HepG2 (cell line): ENCODE results near the gene RGS19. TPM values are rescaled to one million over a fixed set of nuclear protein-coding genes. Genes with fewer than 3 reads are reported as not detected.

ENCODE experiments used
- CENPT ChIP-seq: sonication (generic); formaldehyde crosslinking; IDR thresholded peaks from 2 replicates; pipeline ENCODE4 v1.8.0; 2022; ENCODE audit warnings: low read depth, mild to moderate bottlenecking, moderate library complexity, missing genetic modification reagents
- DPF2 ChIP-seq: sonication (generic); formaldehyde crosslinking; IDR thresholded peaks from 2 replicates; pipeline ENCODE4 v1.4.0; 2020; ENCODE audit warnings: mild to moderate bottlenecking, low read depth, missing genetic modification reagents, borderline replicate concordance
- ERF ChIP-seq: IDR thresholded peaks from 2 replicates; pipeline ENCODE4 v1.6.1; 2018; ENCODE audit warnings: missing biosample characterization, missing genetic modification reagents
- ESRRA ChIP-seq: sonication (generic); formaldehyde crosslinking; IDR thresholded peaks from 2 replicates; pipeline ENCODE4 v1.5.1; 2020; ENCODE audit warnings: mild to moderate bottlenecking, low read depth, missing genetic modification reagents
- FOSL2 ChIP-seq: sonication (generic); formaldehyde crosslinking; IDR thresholded peaks from 2 replicates; pipeline ENCODE4 v1.4.0; 2020; ENCODE audit warnings: missing genetic modification reagents
- GLI4 ChIP-seq: sonication (generic); formaldehyde crosslinking; IDR thresholded peaks from 2 replicates; pipeline ENCODE4 v1.5.1; 2020; ENCODE audit warnings: missing genetic modification reagents, mild to moderate bottlenecking, moderate library complexity, borderline replicate concordance
- HOXD1 ChIP-seq: sonication (generic); formaldehyde crosslinking; IDR thresholded peaks from 2 replicates; pipeline ENCODE4 v1.5.0; 2020; ENCODE audit warnings: missing genetic modification reagents
- RFX5 ChIP-seq: IDR thresholded peaks from 2 replicates; pipeline ENCODE4 v1.6.1; 2011; ENCODE audit warnings: low read depth, low read length, improper control_type of control experiment
- SAP130 ChIP-seq: IDR thresholded peaks from 2 replicates; pipeline ENCODE4 v1.6.1; 2016; ENCODE audit warnings: low read depth
- SETDB1 ChIP-seq: sonication (generic); formaldehyde crosslinking; IDR thresholded peaks from 2 replicates; pipeline ENCODE4 v1.5.1; 2020; ENCODE audit warnings: missing genetic modification reagents, mild to moderate bottlenecking, borderline replicate concordance
- ZMAT3 ChIP-seq: sonication (generic); formaldehyde crosslinking; conservative IDR thresholded peaks from 2 replicates; pipeline ENCODE4 v1.7.0; 2021; ENCODE audit warnings: missing genetic modification reagents
- ZNF326 ChIP-seq: sonication (generic); formaldehyde crosslinking; IDR thresholded peaks from 2 replicates; pipeline ENCODE4 v1.4.0; 2020; ENCODE audit warnings: missing genetic modification reagents, borderline replicate concordance
- ZNF337 ChIP-seq: sonication (generic); formaldehyde crosslinking; IDR thresholded peaks from 2 replicates; pipeline ENCODE4 v1.5.1; 2020; ENCODE audit warnings: missing genetic modification reagents, low read depth, mild to moderate bottlenecking, borderline replicate concordance
- ZNF724P ChIP-seq: sonication (generic); formaldehyde crosslinking; IDR thresholded peaks from 2 replicates; pipeline ENCODE4 v1.8.0; 2022; ENCODE audit warnings: missing genetic modification reagents, borderline replicate concordance
- ZNF768 ChIP-seq: sonication (generic); formaldehyde crosslinking; IDR thresholded peaks from 2 replicates; pipeline ENCODE4 v1.4.0; 2020; ENCODE audit warnings: missing genetic modification reagents
- polyA plus RNA-seq, 8 experiments: library from polyadenylated mRNA; depleted of rRNA in 3 of 8; stranded (reverse) in 7 of 8; unstranded in 1 of 8; fragments of >200 nt; fragmentation: Illumina TruSeq in 4 of 8; extraction: Trizol in 4 of 8; gene quantifications; 2 replicates each; pipeline versions ENCODE4 v1.2.1 to v1.2.3, GENCODE V29; 2011 to 2016; ENCODE audit warnings: low read depth in 4 of 8, missing spikeins in 1 of 8, mixed read lengths in 1 of 8; ENCODE audit not compliant: insufficient read depth in 1 of 8
- total RNA-seq, 5 experiments: library from RNA; depleted of rRNA; stranded (reverse); fragments of >200 nt; fragmentation: Illumina TruSeq; extraction: Trizol; gene quantifications; 2 replicates each; pipeline ENCODE4 v1.2.3, GENCODE V29; 2016; ENCODE audit warnings: low read depth in 1 of 5
- TF ChIP-seq, protein P1 (sequence below): sonication (generic); formaldehyde crosslinking; IDR thresholded peaks from 2 replicates; pipeline ENCODE4 v1.4.0; 2020; ENCODE audit warnings: missing genetic modification reagents
- TF ChIP-seq, protein P2 (sequence below): sonication (generic); formaldehyde crosslinking; IDR thresholded peaks from 2 replicates; pipeline ENCODE4 v1.8.0; 2022; ENCODE audit warnings: mild to moderate bottlenecking, missing genetic modification reagents, moderate library complexity
- TF ChIP-seq, protein P3 (sequence below): sonication (generic); formaldehyde crosslinking; IDR thresholded peaks from 2 replicates; pipeline ENCODE4 v1.4.0; 2020; ENCODE audit warnings: mild to moderate bottlenecking, missing genetic modification reagents
- TF ChIP-seq, protein P4 (sequence below): sonication (generic); formaldehyde crosslinking; IDR thresholded peaks from 2 replicates; pipeline ENCODE4 v1.8.0; 2022; ENCODE audit warnings: missing genetic modification reagents, mild to moderate bottlenecking, moderate library complexity, borderline replicate concordance

Gene RGS19
- total and polyA plus RNA-seq, 2 of the 13 experiments (the other 11 are each of a cell fraction or from before 2014, with no cell fraction given), result 10.7 to 11.9 TPM

DNA sequence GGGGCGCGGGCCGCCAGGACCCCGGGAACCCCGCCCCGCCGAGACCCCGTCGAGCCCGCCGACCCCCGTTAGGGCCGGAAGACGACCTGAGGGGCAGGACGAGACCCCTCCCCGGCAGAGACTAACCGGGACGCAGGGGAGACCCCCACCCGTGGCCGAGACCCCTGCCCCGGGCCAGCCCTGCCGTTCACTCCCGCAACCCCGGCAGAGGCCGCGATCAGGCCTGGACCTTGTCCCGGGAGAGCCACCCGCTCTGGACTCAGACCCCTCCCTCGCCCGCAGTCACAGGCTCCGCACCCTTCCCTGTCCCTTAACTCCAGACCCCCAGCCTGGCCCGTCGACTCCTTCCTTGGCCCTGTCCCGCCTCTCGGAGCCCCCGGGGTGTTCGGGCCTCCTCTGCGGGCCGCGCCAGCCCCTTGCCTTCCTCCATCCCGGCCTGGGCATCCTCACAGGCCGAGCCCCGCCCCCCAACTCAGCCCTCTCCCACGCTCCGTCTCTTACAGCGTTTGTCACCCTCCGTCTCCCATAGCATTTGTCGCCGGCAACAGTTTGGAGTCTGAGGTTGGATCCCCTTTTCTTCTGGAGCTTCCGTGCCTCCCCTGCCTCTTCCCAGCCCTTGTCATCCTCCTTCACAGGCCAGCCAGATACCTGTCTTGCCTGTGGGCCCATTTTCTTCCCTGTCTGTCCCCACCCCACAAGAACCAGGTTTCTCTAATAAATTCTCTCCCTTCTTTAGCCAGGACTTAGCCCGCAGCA is 15.8 kb downstream of the RGS19 start (continued):
- TF ChIP-seq ZNF768 (CRISPR knock-in tag), result peak; percentile 36; the same call in 1 of the 2 replicates
- TF ChIP-seq CENPT (CRISPR knock-in tag), result no peak
- no peak for TF ChIP-seq GLI4 (CRISPR knock-in tag)
- no peak for TF ChIP-seq ZMAT3 (CRISPR knock-in tag)
- TF ChIP-seq, protein P1, sequence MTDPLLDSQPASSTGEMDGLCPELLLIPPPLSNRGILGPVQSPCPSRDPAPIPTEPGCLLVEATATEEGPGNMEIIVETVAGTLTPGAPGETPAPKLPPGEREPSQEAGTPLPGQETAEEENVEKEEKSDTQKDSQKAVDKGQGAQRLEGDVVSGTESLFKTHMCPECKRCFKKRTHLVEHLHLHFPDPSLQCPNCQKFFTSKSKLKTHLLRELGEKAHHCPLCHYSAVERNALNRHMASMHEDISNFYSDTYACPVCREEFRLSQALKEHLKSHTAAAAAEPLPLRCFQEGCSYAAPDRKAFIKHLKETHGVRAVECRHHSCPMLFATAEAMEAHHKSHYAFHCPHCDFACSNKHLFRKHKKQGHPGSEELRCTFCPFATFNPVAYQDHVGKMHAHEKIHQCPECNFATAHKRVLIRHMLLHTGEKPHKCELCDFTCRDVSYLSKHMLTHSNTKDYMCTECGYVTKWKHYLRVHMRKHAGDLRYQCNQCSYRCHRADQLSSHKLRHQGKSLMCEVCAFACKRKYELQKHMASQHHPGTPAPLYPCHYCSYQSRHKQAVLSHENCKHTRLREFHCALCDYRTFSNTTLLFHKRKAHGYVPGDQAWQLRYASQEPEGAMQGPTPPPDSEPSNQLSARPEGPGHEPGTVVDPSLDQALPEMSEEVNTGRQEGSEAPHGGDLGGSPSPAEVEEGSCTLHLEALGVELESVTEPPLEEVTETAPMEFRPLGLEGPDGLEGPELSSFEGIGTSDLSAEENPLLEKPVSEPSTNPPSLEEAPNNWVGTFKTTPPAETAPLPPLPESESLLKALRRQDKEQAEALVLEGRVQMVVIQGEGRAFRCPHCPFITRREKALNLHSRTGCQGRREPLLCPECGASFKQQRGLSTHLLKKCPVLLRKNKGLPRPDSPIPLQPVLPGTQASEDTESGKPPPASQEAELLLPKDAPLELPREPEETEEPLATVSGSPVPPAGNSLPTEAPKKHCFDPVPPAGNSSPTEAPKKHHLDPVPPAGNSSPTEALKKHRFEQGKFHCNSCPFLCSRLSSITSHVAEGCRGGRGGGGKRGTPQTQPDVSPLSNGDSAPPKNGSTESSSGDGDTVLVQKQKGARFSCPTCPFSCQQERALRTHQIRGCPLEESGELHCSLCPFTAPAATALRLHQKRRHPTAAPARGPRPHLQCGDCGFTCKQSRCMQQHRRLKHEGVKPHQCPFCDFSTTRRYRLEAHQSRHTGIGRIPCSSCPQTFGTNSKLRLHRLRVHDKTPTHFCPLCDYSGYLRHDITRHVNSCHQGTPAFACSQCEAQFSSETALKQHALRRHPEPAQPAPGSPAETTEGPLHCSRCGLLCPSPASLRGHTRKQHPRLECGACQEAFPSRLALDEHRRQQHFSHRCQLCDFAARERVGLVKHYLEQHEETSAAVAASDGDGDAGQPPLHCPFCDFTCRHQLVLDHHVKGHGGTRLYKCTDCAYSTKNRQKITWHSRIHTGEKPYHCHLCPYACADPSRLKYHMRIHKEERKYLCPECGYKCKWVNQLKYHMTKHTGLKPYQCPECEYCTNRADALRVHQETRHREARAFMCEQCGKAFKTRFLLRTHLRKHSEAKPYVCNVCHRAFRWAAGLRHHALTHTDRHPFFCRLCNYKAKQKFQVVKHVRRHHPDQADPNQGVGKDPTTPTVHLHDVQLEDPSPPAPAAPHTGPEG (CRISPR knock-in tag), result peak; percentile 42
- TF ChIP-seq SAP130 (CRISPR knock-in tag), result peak; percentile 68
- TF ChIP-seq HOXD1 (CRISPR knock-in tag), result no peak
- TF ChIP-seq, protein P2, sequence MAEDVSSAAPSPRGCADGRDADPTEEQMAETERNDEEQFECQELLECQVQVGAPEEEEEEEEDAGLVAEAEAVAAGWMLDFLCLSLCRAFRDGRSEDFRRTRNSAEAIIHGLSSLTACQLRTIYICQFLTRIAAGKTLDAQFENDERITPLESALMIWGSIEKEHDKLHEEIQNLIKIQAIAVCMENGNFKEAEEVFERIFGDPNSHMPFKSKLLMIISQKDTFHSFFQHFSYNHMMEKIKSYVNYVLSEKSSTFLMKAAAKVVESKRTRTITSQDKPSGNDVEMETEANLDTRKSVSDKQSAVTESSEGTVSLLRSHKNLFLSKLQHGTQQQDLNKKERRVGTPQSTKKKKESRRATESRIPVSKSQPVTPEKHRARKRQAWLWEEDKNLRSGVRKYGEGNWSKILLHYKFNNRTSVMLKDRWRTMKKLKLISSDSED (CRISPR knock-in tag), result no peak
- no peak for TF ChIP-seq ERF (CRISPR knock-in tag)
- TF ChIP-seq, protein P3, sequence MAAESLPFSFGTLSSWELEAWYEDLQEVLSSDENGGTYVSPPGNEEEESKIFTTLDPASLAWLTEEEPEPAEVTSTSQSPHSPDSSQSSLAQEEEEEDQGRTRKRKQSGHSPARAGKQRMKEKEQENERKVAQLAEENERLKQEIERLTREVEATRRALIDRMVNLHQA, result no peak; the same call in 1 of the 2 replicates
- no peak for TF ChIP-seq DPF2 (CRISPR knock-in tag)
- TF ChIP-seq ZNF337 (CRISPR knock-in tag), result no peak
- no peak for TF ChIP-seq RFX5
- 0 out of 2 replicates have a peak, but pooled peaks have one; percentile 47 for TF ChIP-seq ZNF326
- no peak for TF ChIP-seq ZNF724P (CRISPR knock-in tag)
- TF ChIP-seq, protein P4, sequence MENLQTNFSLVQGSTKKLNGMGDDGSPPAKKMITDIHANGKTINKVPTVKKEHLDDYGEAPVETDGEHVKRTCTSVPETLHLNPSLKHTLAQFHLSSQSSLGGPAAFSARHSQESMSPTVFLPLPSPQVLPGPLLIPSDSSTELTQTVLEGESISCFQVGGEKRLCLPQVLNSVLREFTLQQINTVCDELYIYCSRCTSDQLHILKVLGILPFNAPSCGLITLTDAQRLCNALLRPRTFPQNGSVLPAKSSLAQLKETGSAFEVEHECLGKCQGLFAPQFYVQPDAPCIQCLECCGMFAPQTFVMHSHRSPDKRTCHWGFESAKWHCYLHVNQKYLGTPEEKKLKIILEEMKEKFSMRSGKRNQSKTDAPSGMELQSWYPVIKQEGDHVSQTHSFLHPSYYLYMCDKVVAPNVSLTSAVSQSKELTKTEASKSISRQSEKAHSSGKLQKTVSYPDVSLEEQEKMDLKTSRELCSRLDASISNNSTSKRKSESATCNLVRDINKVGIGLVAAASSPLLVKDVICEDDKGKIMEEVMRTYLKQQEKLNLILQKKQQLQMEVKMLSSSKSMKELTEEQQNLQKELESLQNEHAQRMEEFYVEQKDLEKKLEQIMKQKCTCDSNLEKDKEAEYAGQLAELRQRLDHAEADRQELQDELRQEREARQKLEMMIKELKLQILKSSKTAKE (CRISPR knock-in tag), result no peak
- TF ChIP-seq ESRRA (CRISPR knock-in tag), result 0 out of 2 replicates have a peak, but pooled peaks have one; percentile 6
- TF ChIP-seq SETDB1 (CRISPR knock-in tag), result no peak
- TF ChIP-seq FOSL2 (CRISPR knock-in tag), result no peak
